ENCODE results near the gene KCNIP1.

Gene KCNIP1

DNA sequence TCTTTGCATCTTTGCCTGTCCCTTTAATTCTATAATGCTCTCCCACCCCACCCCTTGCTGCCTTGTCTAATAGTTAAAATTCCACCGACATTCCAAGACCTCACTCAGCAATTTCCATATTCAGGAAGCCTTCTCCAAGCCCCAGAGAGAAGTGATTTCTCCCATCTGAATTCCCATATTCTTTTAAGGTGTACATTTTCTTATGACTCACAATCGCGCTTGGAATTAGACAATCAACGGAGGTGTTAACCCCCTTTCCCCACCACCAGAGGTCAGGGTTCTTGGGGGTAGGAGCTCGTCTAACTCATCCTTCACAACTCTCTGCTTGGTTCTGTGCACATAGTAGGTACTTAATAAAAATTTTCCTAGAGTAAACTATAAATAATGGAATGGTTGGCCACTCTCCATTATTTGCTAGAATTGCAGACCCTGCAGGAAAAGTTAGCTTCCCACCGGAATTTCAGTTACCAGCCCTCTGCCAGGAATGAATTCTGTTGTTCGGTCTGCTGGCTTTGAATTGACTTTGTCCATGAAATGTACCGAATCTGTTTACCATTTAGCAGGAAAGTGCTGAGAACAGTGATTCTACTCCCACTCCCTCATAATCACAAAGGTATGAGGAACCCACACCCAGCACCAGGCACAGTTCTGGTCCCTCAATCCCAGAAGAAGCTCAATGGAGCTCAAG, 5.0 kb downstream of the KCNIP1 start:
- Histone ChIP-seq H3K27ac (replicated peaks; ENCODE audit: low read length) (no peak overlapping the region), H3K4me1 (ENCODE audit: control insufficient read depth in 2 of 2, insufficient read depth in 1 of 2, low read depth in 1 of 2, low read length in 2 of 2) (peaks cover 0 to 2% of the 10 kb centered on the region in 2 donors), H2AK5ac (ENCODE audit: low read depth, low read length) (no peak overlapping the region), H3K14ac (ENCODE audit: low read length) (no peak overlapping the region), H3K4me2 (ENCODE audit: insufficient read depth, low read length, poor library complexity, severe bottlenecking) (no peak overlapping the region), H4K91ac (ENCODE audit: low read depth, low read length, poor library complexity) (no peak overlapping the region), H3K36me3 (replicated peaks in 1 of 2; ENCODE audit: control insufficient read depth in 2 of 2, insufficient read depth in 2 of 2, low read length in 2 of 2) (no peaks in the 10 kb centered on the region), H3K4me3 (ENCODE audit: low read length in 2 of 2) (no peak overlapping the region), H2BK120ac (ENCODE audit: low read depth, low read length) (no peak overlapping the region), H3K79me1 (ENCODE audit: low read depth, low read length) (no peaks in the 10 kb centered on the region), H3K9me3 (replicated peaks in 1 of 2; ENCODE audit: control insufficient read depth in 2 of 2, insufficient read depth in 1 of 2, low read depth in 1 of 2, low read length in 2 of 2) (no peaks in the 10 kb centered on the region), H3K27me3 (ENCODE audit: control insufficient read depth in 3 of 3, insufficient read depth in 3 of 3, low read depth in 1 of 3, low read length in 3 of 3) (peaks cover 0 to 27% (median 15%) of the 10 kb centered on the region in 3 experiments), H3K18ac (ENCODE audit: low read length) (no peak overlapping the region), H2AFZ (ENCODE audit: low read length) (no peak overlapping the region), H3K9ac (ENCODE audit: low read depth, low read length, poor library complexity) (no peak overlapping the region), H2BK5ac (ENCODE audit: low read length) (no peak overlapping the region), H3K23ac (ENCODE audit: low read depth, low read length, poor library complexity) (no peak overlapping the region), H4K8ac (ENCODE audit: low read depth, low read length) (no peak overlapping the region), H3K4ac (ENCODE audit: low read length) (no peak overlapping the region), H2BK15ac (ENCODE audit: low read length) (no peak overlapping the region), H2BK12ac (ENCODE audit: low read length) (no peak overlapping the region)
- no CpG with 5 or more reads among the region's 8 CpGs for WGBS, 2 donors (ENCODE audit: extremely low coverage in 2 of 2, insufficient read length in 2 of 2, insufficient replicate concordance in 1 of 2)
- DNase-seq (ENCODE audit: low spot score), result no peak

DNA sequence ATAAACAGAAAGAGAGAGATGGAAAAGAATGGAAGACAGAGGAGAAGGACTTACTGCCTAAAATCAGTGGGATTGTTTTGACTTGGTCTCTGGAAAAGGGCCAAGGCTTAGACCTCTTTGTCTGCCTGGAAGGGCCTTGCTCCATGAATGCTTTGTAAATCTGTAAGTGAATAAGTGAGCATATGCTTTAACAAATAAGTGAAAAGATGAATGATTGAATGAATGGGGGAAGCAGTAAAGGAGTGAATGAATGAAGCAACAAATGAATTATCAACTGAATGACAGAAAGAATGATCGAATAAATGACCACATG, 5.5 kb downstream of the KCNIP1 start:
- no peak overlapping the region for H3K18ac ChIP-seq (ENCODE audit: low read length)
- no peak overlapping the region for H3K9ac ChIP-seq (ENCODE audit: low read depth, low read length, poor library complexity)
- no peaks in the 10 kb centered on the region for H3K9me3 ChIP-seq (replicated peaks in 1 of 2; ENCODE audit: control insufficient read depth in 2 of 2, insufficient read depth in 1 of 2, low read depth in 1 of 2, low read length in 2 of 2)
- H2BK12ac ChIP-seq (ENCODE audit: low read length), result no peak overlapping the region
- H2BK15ac ChIP-seq (ENCODE audit: low read length), result no peak overlapping the region
- no peak overlapping the region for H2AK5ac ChIP-seq (ENCODE audit: low read depth, low read length)
- H4K8ac ChIP-seq (ENCODE audit: low read depth, low read length), result no peak overlapping the region
- H4K91ac ChIP-seq (ENCODE audit: low read depth, low read length, poor library complexity), result no peak overlapping the region
- no peak for DNase-seq (ENCODE audit: low spot score)
- H3K27ac ChIP-seq (replicated peaks; ENCODE audit: low read length), result no peak overlapping the region
- H3K4me2 ChIP-seq (ENCODE audit: insufficient read depth, low read length, poor library complexity, severe bottlenecking), result no peak overlapping the region
- H3K14ac ChIP-seq (ENCODE audit: low read length), result no peak overlapping the region
- WGBS, 2 donors (ENCODE audit: extremely low coverage in 2 of 2, insufficient read length in 2 of 2, insufficient replicate concordance in 1 of 2), result no CpG with 5 or more reads among the region's 1 CpG
- no peak overlapping the region for H3K23ac ChIP-seq (ENCODE audit: low read depth, low read length, poor library complexity)
- peaks cover 0 to 23% (median 12%) of the 10 kb centered on the region in 3 experiments for H3K27me3 ChIP-seq (ENCODE audit: control insufficient read depth in 3 of 3, insufficient read depth in 3 of 3, low read depth in 1 of 3, low read length in 3 of 3)
- H2AFZ ChIP-seq (ENCODE audit: low read length), result no peak overlapping the region
- H2BK5ac ChIP-seq (ENCODE audit: low read length), result no peak overlapping the region
- peaks cover 0 to 2% of the 10 kb centered on the region in 2 donors for H3K4me1 ChIP-seq (ENCODE audit: control insufficient read depth in 2 of 2, insufficient read depth in 1 of 2, low read depth in 1 of 2, low read length in 2 of 2)
- H2BK120ac ChIP-seq (ENCODE audit: low read depth, low read length), result no peak overlapping the region
- no peaks in the 10 kb centered on the region for H3K79me1 ChIP-seq (ENCODE audit: low read depth, low read length)
- no peaks in the 10 kb centered on the region for H3K36me3 ChIP-seq (replicated peaks in 1 of 2; ENCODE audit: control insufficient read depth in 2 of 2, insufficient read depth in 2 of 2, low read length in 2 of 2)
- H3K4ac ChIP-seq (ENCODE audit: low read length), result no peak overlapping the region
- no peak overlapping the region for H3K4me3 ChIP-seq (ENCODE audit: low read length in 2 of 2)

DNA sequence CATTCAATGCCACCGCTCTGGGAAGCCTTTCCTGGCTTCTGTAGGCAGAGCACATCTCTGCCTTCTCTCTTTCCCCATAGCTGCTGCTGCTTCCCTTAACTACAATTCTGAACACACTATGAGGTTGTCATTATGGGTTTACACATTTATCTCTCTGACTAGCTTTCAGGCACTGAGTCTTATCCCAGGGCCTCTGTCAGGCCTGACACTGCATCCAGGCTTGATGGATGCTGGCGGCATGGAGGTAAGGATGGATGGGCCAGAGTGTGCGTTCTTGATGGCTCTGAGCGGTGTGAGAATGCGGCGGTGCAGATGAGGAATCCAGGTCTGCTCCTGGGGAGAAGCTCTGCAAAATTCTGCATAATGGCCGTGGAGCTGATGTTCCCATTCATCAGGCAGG, 6.3 kb downstream of the KCNIP1 start:
- no peaks in the 10 kb centered on the region for H3K36me3 ChIP-seq (replicated peaks in 1 of 2; ENCODE audit: control insufficient read depth in 2 of 2, insufficient read depth in 2 of 2, low read length in 2 of 2)
- H3K4me1 ChIP-seq (ENCODE audit: control insufficient read depth in 2 of 2, insufficient read depth in 1 of 2, low read depth in 1 of 2, low read length in 2 of 2), result no peaks in the 10 kb centered on the region
- WGBS, 2 donors (ENCODE audit: extremely low coverage in 2 of 2, insufficient read length in 2 of 2, insufficient replicate concordance in 1 of 2), result no CpG with 5 or more reads among the region's 7 CpGs
- H3K9me3 ChIP-seq (replicated peaks in 1 of 2; ENCODE audit: control insufficient read depth in 2 of 2, insufficient read depth in 1 of 2, low read depth in 1 of 2, low read length in 2 of 2), result no peaks in the 10 kb centered on the region
- no peak overlapping the region for H3K23ac ChIP-seq (ENCODE audit: low read depth, low read length, poor library complexity)
- no peak overlapping the region for H3K14ac ChIP-seq (ENCODE audit: low read length)
- H3K79me1 ChIP-seq (ENCODE audit: low read depth, low read length), result no peaks in the 10 kb centered on the region
- no peak overlapping the region for H3K9ac ChIP-seq (ENCODE audit: low read depth, low read length, poor library complexity)
- H2BK5ac ChIP-seq (ENCODE audit: low read length), result no peak overlapping the region
- H4K8ac ChIP-seq (ENCODE audit: low read depth, low read length), result no peak overlapping the region
- H3K4me2 ChIP-seq (ENCODE audit: insufficient read depth, low read length, poor library complexity, severe bottlenecking), result no peak overlapping the region
- no peak overlapping the region for H3K4me3 ChIP-seq (ENCODE audit: low read length in 2 of 2)
- H2AK5ac ChIP-seq (ENCODE audit: low read depth, low read length), result no peak overlapping the region
- no peak for DNase-seq (ENCODE audit: low spot score)
- H2BK120ac ChIP-seq (ENCODE audit: low read depth, low read length), result no peak overlapping the region
- H2AFZ ChIP-seq (ENCODE audit: low read length), result no peak overlapping the region
- H3K18ac ChIP-seq (ENCODE audit: low read length), result no peak overlapping the region
- no peak overlapping the region for H4K91ac ChIP-seq (ENCODE audit: low read depth, low read length, poor library complexity)
- no peak overlapping the region for H3K27ac ChIP-seq (replicated peaks; ENCODE audit: low read length)
- H2BK15ac ChIP-seq (ENCODE audit: low read length), result no peak overlapping the region
- H3K27me3 ChIP-seq (ENCODE audit: control insufficient read depth in 3 of 3, insufficient read depth in 3 of 3, low read depth in 1 of 3, low read length in 3 of 3), result peaks cover 0 to 15% (median 4%) of the 10 kb centered on the region in 3 experiments
- no peak overlapping the region for H3K4ac ChIP-seq (ENCODE audit: low read length)
- no peak overlapping the region for H2BK12ac ChIP-seq (ENCODE audit: low read length)

DNA sequence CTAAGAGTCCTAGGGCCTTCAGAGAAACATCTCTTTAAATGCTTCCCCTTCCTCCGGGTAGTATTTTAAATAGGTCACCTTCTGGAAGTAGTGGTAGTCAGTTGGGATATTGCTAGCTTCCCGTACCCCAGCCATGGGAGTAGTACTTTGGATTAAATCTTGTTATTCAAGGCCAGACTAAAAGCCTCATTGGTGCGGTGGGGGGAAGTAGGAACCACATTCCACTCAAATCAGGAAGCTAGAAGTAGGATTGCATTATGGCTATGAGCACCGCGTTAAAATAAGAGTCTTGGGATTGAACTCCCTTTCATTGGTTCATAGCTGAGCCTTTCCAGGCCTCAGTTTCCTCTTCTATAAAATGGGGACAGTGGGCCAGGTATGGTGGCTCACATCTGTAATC, 6.7 kb downstream of the KCNIP1 start:
- Histone ChIP-seq H3K23ac (ENCODE audit: low read depth, low read length, poor library complexity) (no peak overlapping the region), H3K4ac (ENCODE audit: low read length) (no peak overlapping the region), H2BK5ac (ENCODE audit: low read length) (no peak overlapping the region), H3K4me1 (ENCODE audit: control insufficient read depth in 2 of 2, insufficient read depth in 1 of 2, low read depth in 1 of 2, low read length in 2 of 2) (no peaks in the 10 kb centered on the region), H3K18ac (ENCODE audit: low read length) (no peak overlapping the region), H2BK120ac (ENCODE audit: low read depth, low read length) (no peak overlapping the region), H3K27ac (replicated peaks; ENCODE audit: low read length) (no peak overlapping the region), H4K91ac (ENCODE audit: low read depth, low read length, poor library complexity) (no peak overlapping the region), H3K4me2 (ENCODE audit: insufficient read depth, low read length, poor library complexity, severe bottlenecking) (no peak overlapping the region), H4K8ac (ENCODE audit: low read depth, low read length) (no peak overlapping the region), H2BK12ac (ENCODE audit: low read length) (no peak overlapping the region), H2BK15ac (ENCODE audit: low read length) (no peak overlapping the region), H2AK5ac (ENCODE audit: low read depth, low read length) (no peak overlapping the region), H3K27me3 (ENCODE audit: control insufficient read depth in 3 of 3, insufficient read depth in 3 of 3, low read depth in 1 of 3, low read length in 3 of 3) (peaks cover 0 to 10% (median 3%) of the 10 kb centered on the region in 3 experiments), H2AFZ (ENCODE audit: low read length) (no peak overlapping the region), H3K14ac (ENCODE audit: low read length) (no peak overlapping the region), H3K36me3 (replicated peaks in 1 of 2; ENCODE audit: control insufficient read depth in 2 of 2, insufficient read depth in 2 of 2, low read length in 2 of 2) (no peaks in the 10 kb centered on the region), H3K9ac (ENCODE audit: low read depth, low read length, poor library complexity) (no peak overlapping the region), H3K79me1 (ENCODE audit: low read depth, low read length) (no peaks in the 10 kb centered on the region), H3K4me3 (ENCODE audit: low read length in 2 of 2) (no peak overlapping the region), H3K9me3 (replicated peaks in 1 of 2; ENCODE audit: control insufficient read depth in 2 of 2, insufficient read depth in 1 of 2, low read depth in 1 of 2, low read length in 2 of 2) (no peaks in the 10 kb centered on the region)
- DNase-seq (ENCODE audit: low spot score), result no peak
- WGBS, 2 donors (ENCODE audit: extremely low coverage in 2 of 2, insufficient read length in 2 of 2, insufficient replicate concordance in 1 of 2), result no CpG with 5 or more reads among the region's 5 CpGs

Data from neuronal stem cell (in vitro differentiated cells).